Measurements from ENCODE around the gene PEX10. TPM values are rescaled to one million over a fixed set of nuclear protein-coding genes. Genes with fewer than 3 reads are reported as not detected.

Gene PEX10
- total and polyA plus RNA-seq, 10 of the 15 experiments (the other 5 are each of a cell fraction or from before 2014, with no cell fraction given) = 0.24 to 24.9 (median 16.8) TPM; not detected in 1

GRCh38 chr1:2411801-2412394 is 466 bp downstream of the PEX10 start:
- ChIA-PET RAD21 (ENCODE audit: unreplicated experiment) (interaction anchor here (0.8 kb wide), 1 partner anchor 217 kb away, joined by 3 read pairs; the partner anchor contains the start of gene FAAP20), POLR2A (interaction anchor here (1.2 kb wide), 1 partner anchor 16 kb away, joined by 6 read pairs; no protein-coding TSS in a partner anchor), SMC1A (ENCODE audit: uncharacterized antibody, unreplicated experiment) (interaction anchor here (1.0 to 2.1 kb wide), 2 partner anchors 20 to 217 kb away, joined by 4 to 9 read pairs; partner anchors contain the start of genes FAAP20, MORN1 and RER1), CTCF (no interaction called here)
- no TSS peak for BruUV-seq (replicated peaks)
- peak overlapping the region; percentile 84 for H3K9ac ChIP-seq (ENCODE audit: control insufficient read depth, insufficient read depth, low read length)
- no peaks in the 10 kb centered on the region for H4K20me1 ChIP-seq (ENCODE audit: control insufficient read depth, insufficient read depth)
- FAIRE-seq (no peak), DNase-seq (ENCODE audit: low read depth, low spot score) (no peak), ATAC-seq (peak; percentile 46)
- H3K36me3 ChIP-seq (ENCODE audit: control insufficient read depth in 2 of 2, insufficient read depth in 2 of 2, low read length in 1 of 2) = no peaks in the 10 kb centered on the region; a peak in 2 of 4 replicates
- intact Hi-C loops (cut with micrococcal nuclease; ENCODE audit: unreplicated experiment) (no loop called here), in situ Hi-C loops (cut with MboI) (loop anchor here (5.0 to 10.0 kb wide), 3 partner anchors 135 to 1015 kb away; no protein-coding TSS in a partner anchor)
- no peaks in the 10 kb centered on the region for H3K9me3 ChIP-seq (replicated peaks; ENCODE audit: control insufficient read depth, insufficient read depth, low read length)
- TF ChIP-seq RELA (IDR thresholded peaks at IDR 0.05; ENCODE audit: borderline replicate concordance, partially characterized antibody) (no peak), WRNIP1 (IDR thresholded peaks at IDR 0.05; ENCODE audit: borderline replicate concordance, low read depth, low read length) (no peak), SMARCA5 (IDR thresholded peaks at IDR 0.05) (peak; percentile 49; the same call in 1 of the 2 replicates), MYC (IDR thresholded peaks at IDR 0.05; ENCODE audit: insufficient read depth, insufficient read length, insufficient replicate concordance, low read length, severe bottlenecking) (no peak), PAX5 (IDR thresholded peaks at IDR 0.05; ENCODE audit: borderline replicate concordance, low read depth, low read length) (peak; percentile 99), HDGF (IDR thresholded peaks at IDR 0.05) (no peak), MYB (IDR thresholded peaks at IDR 0.05; ENCODE audit: borderline replicate concordance, low read depth, low read length) (no peak), CBX3 (IDR thresholded peaks at IDR 0.05; ENCODE audit: borderline replicate concordance, low read depth) (no peak), BCLAF1 (IDR thresholded peaks at IDR 0.05) (0 out of 2 replicates have a peak, but pooled peaks have one; percentile 55), NR2F1 (conservative IDR thresholded peaks at IDR 0.05) (no peak), KDM1A (IDR thresholded peaks at IDR 0.05; ENCODE audit: borderline replicate concordance) (no peak), ZNF24 (IDR thresholded peaks at IDR 0.05) (no peak), LARP7 (IDR thresholded peaks at IDR 0.05) (peak; percentile 84), TCF12 (IDR thresholded peaks at IDR 0.05; ENCODE audit: low read depth, low read length) (no peak)
- H3K27ac ChIP-seq (ENCODE audit: control insufficient read depth, insufficient read depth) = peak overlapping the region; percentile 62
- 4% methylated on average over 38 of the region's 38 CpGs for WGBS (ENCODE audit: insufficient coverage, insufficient replicate concordance, low lambda C conversion rate, missing lambda C conversion rate)
- no peaks in the 10 kb centered on the region for H3K27me3 ChIP-seq (replicated peaks in 1 of 2; ENCODE audit: control insufficient read depth in 2 of 2, insufficient read depth in 2 of 2, low read length in 1 of 2)
- peak overlapping the region; percentile 92 for H3K4me2 ChIP-seq (ENCODE audit: control insufficient read depth, insufficient read depth)
- H2AFZ ChIP-seq (ENCODE audit: control insufficient read depth, low read depth, low read length) = peak overlapping the region; percentile 65
- H3K4me1 ChIP-seq (ENCODE audit: control insufficient read depth, insufficient read depth, low read length) = peaks cover 27% of the 10 kb centered on the region
- H3K4me3 ChIP-seq = peak overlapping the region; percentile 98
- H3K79me2 ChIP-seq (ENCODE audit: control insufficient read depth, insufficient read depth, low read length) = peaks cover 20% of the 10 kb centered on the region
